Loucy (cell line): ENCODE measurements around the gene LKAAEAR1.

Source experiments
- H2AFZ ChIP-seq: fragments of 200-600 bp; sonication (generic); 2 replicates; pipeline ENCODE4 v1.6.0; 2016; ENCODE audit warnings: antibody characterized with exemption, mild to moderate bottlenecking, low read length, moderate library complexity
- H3F3A ChIP-seq: fragments of 200-600 bp; 2 replicates; pipeline ENCODE4 v1.6.0; 2016; ENCODE audit warnings: antibody characterized with exemption, low read depth, mild to moderate bottlenecking
- H3K27me3 ChIP-seq: fragments of 200-600 bp; sonication (generic); 2 replicates; pipeline ENCODE4 v1.6.1; 2014; ENCODE audit warnings: low read length, mild to moderate bottlenecking; ENCODE audit not compliant: insufficient read depth, poor library complexity, severe bottlenecking
- H3K36me3 ChIP-seq: fragments of 200-600 bp; sonication (generic); 2 replicates; pipeline ENCODE4 v1.6.1; 2016; ENCODE audit warnings: low read length; ENCODE audit not compliant: insufficient read depth
- H3K4me1 ChIP-seq: fragments of 200-600 bp; sonication (generic); 2 replicates; pipeline ENCODE4 v1.5.1; 2014; ENCODE audit warnings: low read length, mild to moderate bottlenecking; ENCODE audit not compliant: insufficient read depth, poor library complexity, severe bottlenecking
- H3K4me2 ChIP-seq: fragments of 200-600 bp; sonication (generic); 2 replicates; pipeline ENCODE4 v1.6.0; 2014; ENCODE audit warnings: antibody characterized with exemption, low read length, low read depth, mild to moderate bottlenecking; ENCODE audit not compliant: poor library complexity, severe bottlenecking
- H3K4me3 ChIP-seq: fragments of 200-600 bp; sonication (generic); 2 replicates; pipeline ENCODE4 v1.5.1; 2014; ENCODE audit warnings: low read length, mild to moderate bottlenecking, mixed read lengths; ENCODE audit not compliant: poor library complexity, severe bottlenecking
- H3K79me2 ChIP-seq: fragments of 200-600 bp; sonication (generic); 2 replicates; pipeline ENCODE4 v1.6.1; 2014; ENCODE audit warnings: low read length; ENCODE audit not compliant: insufficient read depth
- H3K9ac ChIP-seq: fragments of 200-600 bp; sonication (generic); 2 replicates; pipeline ENCODE4 v1.6.0; 2014; ENCODE audit warnings: mild to moderate bottlenecking, low read depth, low read length, moderate library complexity; ENCODE audit not compliant: poor library complexity, severe bottlenecking
- H3K9me2 ChIP-seq: fragments of 200-600 bp; sonication (generic); replicated peaks from 2 replicates; pipeline ENCODE4 v1.6.1; 2016; ENCODE audit warnings: low read depth, low read length, mixed read lengths
- H3K9me3 ChIP-seq: fragments of 200-600 bp; sonication (generic); 2 replicates; pipeline ENCODE4 v1.6.1; 2014; ENCODE audit warnings: mild to moderate bottlenecking, antibody characterized with exemption, low read length, low read depth; ENCODE audit not compliant: insufficient read depth
- H4K20me1 ChIP-seq: fragments of 200-600 bp; sonication (generic); 2 replicates; pipeline ENCODE4 v1.6.0; 2014; ENCODE audit warnings: antibody characterized with exemption, low read length, mild to moderate bottlenecking; ENCODE audit not compliant: insufficient read depth, poor library complexity, severe bottlenecking
- EZH2phosphoT487 ChIP-seq: fragments of 200-600 bp; IDR thresholded peaks from 2 replicates; pipeline ENCODE4 v1.6.1; 2018; ENCODE audit warnings: antibody characterized with exemption, mild to moderate bottlenecking, moderate library complexity, borderline replicate concordance
- TF ChIP-seq, protein P1 (sequence below): fragments of 200-600 bp; sonication (generic); conservative IDR thresholded peaks from 2 replicates; pipeline ENCODE4 v1.5.1; 2014; ENCODE audit warnings: mild to moderate bottlenecking, antibody characterized with exemption, low read length

Gene LKAAEAR1

DNA sequence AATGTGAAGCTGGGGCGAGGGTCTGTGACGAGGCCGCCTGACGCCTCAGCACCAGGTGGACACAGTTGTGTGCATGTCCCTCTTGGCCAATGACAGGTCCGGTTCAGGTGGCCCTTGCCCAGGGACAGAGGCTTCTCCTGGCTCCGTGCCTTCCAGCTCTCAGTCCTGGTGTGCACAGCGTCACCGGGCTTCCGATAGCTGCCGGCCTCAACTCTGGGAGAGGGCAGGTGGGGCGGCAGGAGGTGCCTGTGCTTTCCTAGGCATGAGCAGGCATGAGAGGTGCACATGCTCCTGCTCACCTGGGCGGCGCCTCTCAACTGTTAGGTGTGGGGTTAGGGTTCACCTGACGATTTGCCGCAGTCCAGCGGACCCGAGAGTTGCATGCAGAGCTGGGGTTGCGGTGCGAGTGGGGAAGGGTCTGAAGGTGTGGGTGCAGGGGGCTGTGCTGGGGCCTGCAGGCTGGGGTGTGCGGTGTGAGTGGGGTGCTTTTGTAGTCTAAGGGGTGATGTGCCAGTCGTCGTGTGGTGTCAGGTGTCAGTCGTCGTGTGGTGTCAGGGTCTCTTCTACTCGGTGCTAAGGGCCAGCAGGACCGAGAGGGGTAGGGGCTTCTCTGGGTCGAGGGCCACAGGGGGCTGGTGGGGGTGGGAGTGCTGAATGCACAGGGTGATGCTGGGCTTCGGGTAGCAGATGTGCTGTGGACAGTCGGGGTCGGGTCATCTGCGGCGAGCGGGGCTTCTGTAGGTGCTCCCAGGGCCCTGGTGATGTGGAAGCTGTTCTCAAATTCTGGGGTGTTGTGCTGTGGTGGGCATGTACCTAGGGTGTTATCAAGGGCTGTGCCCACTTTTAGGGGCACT is 31.0 kb downstream of the LKAAEAR1 start:
- TF ChIP-seq, protein P1, sequence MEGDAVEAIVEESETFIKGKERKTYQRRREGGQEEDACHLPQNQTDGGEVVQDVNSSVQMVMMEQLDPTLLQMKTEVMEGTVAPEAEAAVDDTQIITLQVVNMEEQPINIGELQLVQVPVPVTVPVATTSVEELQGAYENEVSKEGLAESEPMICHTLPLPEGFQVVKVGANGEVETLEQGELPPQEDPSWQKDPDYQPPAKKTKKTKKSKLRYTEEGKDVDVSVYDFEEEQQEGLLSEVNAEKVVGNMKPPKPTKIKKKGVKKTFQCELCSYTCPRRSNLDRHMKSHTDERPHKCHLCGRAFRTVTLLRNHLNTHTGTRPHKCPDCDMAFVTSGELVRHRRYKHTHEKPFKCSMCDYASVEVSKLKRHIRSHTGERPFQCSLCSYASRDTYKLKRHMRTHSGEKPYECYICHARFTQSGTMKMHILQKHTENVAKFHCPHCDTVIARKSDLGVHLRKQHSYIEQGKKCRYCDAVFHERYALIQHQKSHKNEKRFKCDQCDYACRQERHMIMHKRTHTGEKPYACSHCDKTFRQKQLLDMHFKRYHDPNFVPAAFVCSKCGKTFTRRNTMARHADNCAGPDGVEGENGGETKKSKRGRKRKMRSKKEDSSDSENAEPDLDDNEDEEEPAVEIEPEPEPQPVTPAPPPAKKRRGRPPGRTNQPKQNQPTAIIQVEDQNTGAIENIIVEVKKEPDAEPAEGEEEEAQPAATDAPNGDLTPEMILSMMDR = no peak
- no peak for TF ChIP-seq EZH2phosphoT487
- no peaks in the 10 kb centered on the region for H4K20me1 ChIP-seq
- H2AFZ ChIP-seq = no peak overlapping the region
- H3K9me2 ChIP-seq = no peaks in the 10 kb centered on the region
- peaks cover 18% of the 10 kb centered on the region for H3K4me1 ChIP-seq
- no peaks in the 10 kb centered on the region for H3K9me3 ChIP-seq
- H3K9ac ChIP-seq = peak overlapping the region; percentile 40
- no peak overlapping the region for H3K4me3 ChIP-seq
- H3K27me3 ChIP-seq = no peaks in the 10 kb centered on the region
- no peaks in the 10 kb centered on the region for H3K36me3 ChIP-seq
- H3F3A ChIP-seq = no peaks in the 10 kb centered on the region
- H3K4me2 ChIP-seq = peak overlapping the region; percentile 44
- no peaks in the 10 kb centered on the region for H3K79me2 ChIP-seq

GRCh38 chr20:64052326-64052722 is 31.9 kb downstream of the LKAAEAR1 start:
- H3K4me3 ChIP-seq = no peak overlapping the region
- no peaks in the 10 kb centered on the region for H3K27me3 ChIP-seq
- no peaks in the 10 kb centered on the region for H3K36me3 ChIP-seq
- no peak overlapping the region for H3K9ac ChIP-seq
- peaks cover 14% of the 10 kb centered on the region for H3K4me1 ChIP-seq
- H3K79me2 ChIP-seq = no peaks in the 10 kb centered on the region
- no peaks in the 10 kb centered on the region for H4K20me1 ChIP-seq
- no peaks in the 10 kb centered on the region for H3K9me3 ChIP-seq
- H3F3A ChIP-seq = no peaks in the 10 kb centered on the region
- H2AFZ ChIP-seq = no peak overlapping the region
- H3K9me2 ChIP-seq = no peaks in the 10 kb centered on the region
- H3K4me2 ChIP-seq = no peak overlapping the region
- TF ChIP-seq, protein P1 = no peak
- no peak for TF ChIP-seq EZH2phosphoT487

DNA sequence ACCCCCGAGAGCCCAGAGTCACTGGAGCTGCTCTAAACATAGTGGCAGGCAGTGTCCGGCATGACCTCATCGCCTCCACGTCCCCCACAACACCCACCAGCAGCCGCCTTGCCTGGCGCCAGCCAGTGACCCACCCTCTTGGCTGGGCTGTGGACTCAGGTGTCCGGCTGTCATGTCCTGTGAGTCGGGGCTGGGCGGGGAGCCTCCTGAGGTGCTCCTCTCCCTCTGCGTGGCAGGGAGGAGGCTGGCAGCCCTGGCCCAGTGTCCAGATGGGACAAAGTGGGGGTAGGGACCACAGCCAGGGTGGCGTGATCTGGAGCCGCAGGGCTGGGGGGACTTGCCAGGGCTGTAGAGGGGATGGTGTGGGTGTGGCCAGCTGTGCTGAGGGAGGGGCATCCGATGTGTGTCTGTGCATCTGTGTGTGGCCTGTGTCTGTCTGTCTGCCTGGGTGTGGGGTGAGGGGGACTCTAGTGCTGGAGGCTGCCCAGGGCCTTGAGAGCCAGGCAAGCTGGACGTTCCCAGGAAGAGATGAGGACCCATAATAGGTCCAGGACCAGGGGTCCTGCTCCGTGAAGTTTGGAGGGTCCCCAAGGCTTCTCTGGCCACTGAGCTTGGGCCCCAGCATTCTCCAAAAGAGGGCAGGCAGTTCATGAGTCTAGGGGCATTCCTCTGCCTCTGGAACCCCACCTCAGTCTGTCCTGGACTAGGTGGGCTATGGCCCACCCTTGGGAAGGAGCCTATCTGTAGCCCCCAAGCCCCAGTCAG is 32.5 kb downstream of the LKAAEAR1 start:
- Histone ChIP-seq H3K9me3 (no peaks in the 10 kb centered on the region), H3K4me3 (no peak overlapping the region), H3K9me2 (no peaks in the 10 kb centered on the region), H3K9ac (no peak overlapping the region), H4K20me1 (no peaks in the 10 kb centered on the region), H3K27me3 (no peaks in the 10 kb centered on the region), H3K79me2 (no peaks in the 10 kb centered on the region), H3K4me2 (no peak overlapping the region), H3K36me3 (no peaks in the 10 kb centered on the region), H2AFZ (no peak overlapping the region), H3K4me1 (peaks cover 12% of the 10 kb centered on the region), H3F3A (no peaks in the 10 kb centered on the region)
- TF ChIP-seq, protein P1 = no peak
- no peak for TF ChIP-seq EZH2phosphoT487
